Loucy (cell line): ENCODE data around the gene HHATL.

Source experiments
- H2AFZ ChIP-seq: fragments of 200-600 bp; sonication (generic); 2 replicates; pipeline ENCODE4 v1.6.0; 2016; ENCODE audit warnings: antibody characterized with exemption, mild to moderate bottlenecking, low read length, moderate library complexity
- H3F3A ChIP-seq: fragments of 200-600 bp; 2 replicates; pipeline ENCODE4 v1.6.0; 2016; ENCODE audit warnings: antibody characterized with exemption, low read depth, mild to moderate bottlenecking
- H3K27me3 ChIP-seq: fragments of 200-600 bp; sonication (generic); 2 replicates; pipeline ENCODE4 v1.6.1; 2014; ENCODE audit warnings: low read length, mild to moderate bottlenecking; ENCODE audit not compliant: insufficient read depth, poor library complexity, severe bottlenecking
- H3K36me3 ChIP-seq: fragments of 200-600 bp; sonication (generic); 2 replicates; pipeline ENCODE4 v1.6.1; 2016; ENCODE audit warnings: low read length; ENCODE audit not compliant: insufficient read depth
- H3K4me1 ChIP-seq: fragments of 200-600 bp; sonication (generic); 2 replicates; pipeline ENCODE4 v1.5.1; 2014; ENCODE audit warnings: low read length, mild to moderate bottlenecking; ENCODE audit not compliant: insufficient read depth, poor library complexity, severe bottlenecking
- H3K4me2 ChIP-seq: fragments of 200-600 bp; sonication (generic); 2 replicates; pipeline ENCODE4 v1.6.0; 2014; ENCODE audit warnings: antibody characterized with exemption, low read length, low read depth, mild to moderate bottlenecking; ENCODE audit not compliant: poor library complexity, severe bottlenecking
- H3K4me3 ChIP-seq: fragments of 200-600 bp; sonication (generic); 2 replicates; pipeline ENCODE4 v1.5.1; 2014; ENCODE audit warnings: low read length, mild to moderate bottlenecking, mixed read lengths; ENCODE audit not compliant: poor library complexity, severe bottlenecking
- H3K79me2 ChIP-seq: fragments of 200-600 bp; sonication (generic); 2 replicates; pipeline ENCODE4 v1.6.1; 2014; ENCODE audit warnings: low read length; ENCODE audit not compliant: insufficient read depth
- H3K9ac ChIP-seq: fragments of 200-600 bp; sonication (generic); 2 replicates; pipeline ENCODE4 v1.6.0; 2014; ENCODE audit warnings: mild to moderate bottlenecking, low read depth, low read length, moderate library complexity; ENCODE audit not compliant: poor library complexity, severe bottlenecking
- H3K9me2 ChIP-seq: fragments of 200-600 bp; sonication (generic); replicated peaks from 2 replicates; pipeline ENCODE4 v1.6.1; 2016; ENCODE audit warnings: low read depth, low read length, mixed read lengths
- H3K9me3 ChIP-seq: fragments of 200-600 bp; sonication (generic); 2 replicates; pipeline ENCODE4 v1.6.1; 2014; ENCODE audit warnings: mild to moderate bottlenecking, antibody characterized with exemption, low read length, low read depth; ENCODE audit not compliant: insufficient read depth
- H4K20me1 ChIP-seq: fragments of 200-600 bp; sonication (generic); 2 replicates; pipeline ENCODE4 v1.6.0; 2014; ENCODE audit warnings: antibody characterized with exemption, low read length, mild to moderate bottlenecking; ENCODE audit not compliant: insufficient read depth, poor library complexity, severe bottlenecking
- CTCF ChIP-seq: fragments of 200-600 bp; sonication (generic); conservative IDR thresholded peaks from 2 replicates; pipeline ENCODE4 v1.5.1; 2014; ENCODE audit warnings: mild to moderate bottlenecking, antibody characterized with exemption, low read length
- EZH2phosphoT487 ChIP-seq: fragments of 200-600 bp; IDR thresholded peaks from 2 replicates; pipeline ENCODE4 v1.6.1; 2018; ENCODE audit warnings: antibody characterized with exemption, mild to moderate bottlenecking, moderate library complexity, borderline replicate concordance

HHATL gene

GRCh38 chr3:42685891-42686820 lies 16.4 kb downstream of the HHATL start:
- no peaks in the 10 kb centered on the region for H3K4me1 ChIP-seq
- H4K20me1 ChIP-seq = no peaks in the 10 kb centered on the region
- H3K79me2 ChIP-seq = no peaks in the 10 kb centered on the region
- H3K4me3 ChIP-seq = no peak overlapping the region
- no peak overlapping the region for H3K4me2 ChIP-seq
- H3K9me3 ChIP-seq = no peaks in the 10 kb centered on the region
- H3F3A ChIP-seq = no peaks in the 10 kb centered on the region
- no peak for TF ChIP-seq EZH2phosphoT487
- no peak for TF ChIP-seq CTCF
- H3K27me3 ChIP-seq = no peaks in the 10 kb centered on the region
- H3K36me3 ChIP-seq = no peaks in the 10 kb centered on the region
- no peak overlapping the region for H2AFZ ChIP-seq
- no peaks in the 10 kb centered on the region for H3K9me2 ChIP-seq
- H3K9ac ChIP-seq = no peak overlapping the region

- Histone ChIP-seq H3K79me2 (no peaks in the 10 kb centered on the region), H4K20me1 (no peaks in the 10 kb centered on the region), H3K9ac (no peak within 1 kb of the TSS), H3K36me3 (no peaks in the 10 kb centered on the region), H3F3A (no peaks in the 10 kb centered on the region), H3K4me1 (no peaks in the 10 kb centered on the region), H3K4me3 (no peak within 1 kb of the TSS), H3K9me2 (no peaks in the 10 kb centered on the region), H3K4me2 (no peak within 1 kb of the TSS), H3K9me3 (no peaks in the 10 kb centered on the region), H3K27me3 (no peaks in the 10 kb centered on the region), H2AFZ (no peak within 1 kb of the TSS)
- no peak for TF ChIP-seq EZH2phosphoT487
- TF ChIP-seq CTCF = no peak
Observed at GRCh38 chr3:42685363-42685881, 17.2 kb downstream of the HHATL start, which contains the start of gene KLHL40. TSS of gene KLHL40 (plus strand) at chr3:42685537. CDS start at chr3:42685619, 82 bp downstream.

DNA sequence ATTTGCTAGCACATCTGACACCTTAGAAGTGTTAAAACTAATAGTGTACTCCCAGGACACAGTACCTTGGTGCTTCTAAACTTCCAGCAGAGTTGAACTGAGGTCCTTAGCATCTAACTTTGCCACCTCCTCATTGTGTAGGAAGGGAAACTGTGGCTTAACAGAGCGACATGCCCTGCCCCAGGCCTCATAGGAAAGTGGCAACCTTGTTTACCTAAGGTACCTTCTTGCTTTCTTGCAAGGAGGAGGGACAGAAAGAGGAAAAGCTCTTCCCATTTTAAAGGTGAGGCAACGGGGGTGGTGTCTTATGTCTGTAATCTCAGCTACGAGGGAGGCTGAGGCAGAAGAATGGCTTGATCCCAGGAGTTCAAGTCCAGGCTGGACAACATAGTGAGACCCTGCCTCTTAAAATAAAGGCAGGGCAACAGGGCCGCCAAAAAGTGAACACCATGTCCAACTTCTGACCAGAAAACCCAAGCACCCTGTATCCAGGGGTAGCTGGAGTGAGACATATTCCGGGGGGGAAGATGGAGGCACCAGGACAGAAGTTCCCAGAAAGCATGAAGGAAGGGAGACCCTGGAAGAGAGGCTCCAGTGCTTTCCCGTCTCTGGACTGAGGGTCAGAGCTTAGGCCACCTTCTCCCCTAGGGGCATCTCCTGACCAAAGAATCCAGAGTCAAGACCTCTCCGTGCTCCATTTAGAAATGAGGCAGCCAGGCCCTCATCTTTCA lies 17.8 kb downstream of the HHATL start:
- Histone ChIP-seq H3K27me3 (no peaks in the 10 kb centered on the region), H2AFZ (no peak overlapping the region), H3K4me3 (no peak overlapping the region), H3K4me2 (no peak overlapping the region), H3K9me3 (no peaks in the 10 kb centered on the region), H3F3A (no peaks in the 10 kb centered on the region), H4K20me1 (no peaks in the 10 kb centered on the region), H3K4me1 (no peaks in the 10 kb centered on the region), H3K36me3 (no peaks in the 10 kb centered on the region), H3K9ac (no peak overlapping the region), H3K9me2 (no peaks in the 10 kb centered on the region), H3K79me2 (no peaks in the 10 kb centered on the region)
- TF ChIP-seq CTCF = no peak
- TF ChIP-seq EZH2phosphoT487 = no peak
